Endodermal cell (in vitro differentiated cells): Measurements from ENCODE around the gene TRMT112. TPM values are rescaled to one million over a fixed set of nuclear protein-coding genes. Genes with fewer than 3 reads are reported as not detected.

Source experiments
- DNase-seq: peaks from one replicate; pipeline ENCODE4 v3.0.0-alpha.2; 2017
- H3K27ac ChIP-seq: 2 replicates; pipeline ENCODE4 v1.5.1; 2013; ENCODE audit warnings: mild to moderate bottlenecking, low read depth, low read length, moderate library complexity
- H3K27me3 ChIP-seq: 2 replicates; pipeline ENCODE4 v1.6.1; 2013; ENCODE audit warnings: mild to moderate bottlenecking, low read length, moderate library complexity; ENCODE audit not compliant: insufficient read depth, control insufficient read depth, poor library complexity, severe bottlenecking
- H3K36me3 ChIP-seq: 2 replicates; pipeline ENCODE4 v1.7.0; 2013; ENCODE audit warnings: mild to moderate bottlenecking, low read length, moderate library complexity; ENCODE audit not compliant: control insufficient read depth, insufficient read depth
- H3K4me1 ChIP-seq: one replicate; pipeline ENCODE4 v1.7.0; 2013; ENCODE audit warnings: low read length; ENCODE audit not compliant: control insufficient read depth, insufficient read depth
- H3K4me3 ChIP-seq: 2 replicates; pipeline ENCODE4 v1.5.1; 2013; ENCODE audit warnings: mild to moderate bottlenecking, low read length, moderate library complexity
- H3K9ac ChIP-seq: 2 replicates; pipeline ENCODE4 v1.6.1; 2013; ENCODE audit warnings: mild to moderate bottlenecking, low read length, moderate library complexity; ENCODE audit not compliant: poor library complexity, severe bottlenecking; ENCODE audit errors: extremely low read depth
- H3K9me3 ChIP-seq: 2 replicates; pipeline ENCODE4 v1.6.1; 2013; ENCODE audit warnings: mild to moderate bottlenecking, low read length, moderate library complexity; ENCODE audit not compliant: control insufficient read depth
- H3K27ac Mint-ChIP-seq: 2 replicates; pipeline ENCODE4 v1.8.0; 2020; ENCODE audit warnings: mixed read lengths
- H3K27me3 Mint-ChIP-seq: 2 replicates; pipeline ENCODE4 v1.8.0; 2021; ENCODE audit warnings: mild to moderate bottlenecking, mixed read lengths; ENCODE audit not compliant: insufficient read depth
- H3K36me3 Mint-ChIP-seq: 2 replicates; pipeline ENCODE4 v1.8.0; 2020; ENCODE audit warnings: low read depth, mixed read lengths
- H3K4me1 Mint-ChIP-seq: 2 replicates; pipeline ENCODE4 v1.8.0; 2020; ENCODE audit warnings: mixed read lengths
- H3K4me3 Mint-ChIP-seq: 2 replicates; pipeline ENCODE4 v1.8.0; 2020; ENCODE audit warnings: mild to moderate bottlenecking, moderate library complexity, mixed read lengths
- H3K9me3 Mint-ChIP-seq: 2 replicates; pipeline ENCODE4 v1.8.0; 2020; ENCODE audit warnings: mild to moderate bottlenecking, mixed read lengths
- WGBS, 2 experiments: methylation state at CpG; one replicate each; pipeline versions ENCODE4 v1.1.5 to v1.1.7; 2013; ENCODE audit warnings: missing lambda C conversion rate in 2 of 2, mixed read lengths in 1 of 2; ENCODE audit not compliant: insufficient coverage in 1 of 2, insufficient read length in 1 of 2; 5-methylcytosine and 5-hydroxymethylcytosine counted together
- total RNA-seq, 2 donors: library from RNA; stranded (reverse); fragmentation: NEBNext Ultra II Directional in 1 of 2; extraction: Animal tissue kit (Norgen Biotek cat#: 25700) in 1 of 2; gene quantifications; 2 replicates in 1 of 2; 3 replicates in 1 of 2; pipeline ENCODE4 v1.2.1, GENCODE V29; 2021
- TF ChIP-seq, protein P1 (sequence below): fragments of 200-600 bp; sonication (generic); conservative IDR thresholded peaks from 2 replicates; pipeline ENCODE4 v1.5.0; 2021; ENCODE audit warnings: antibody characterized with exemption, mild to moderate bottlenecking

The TRMT112 gene
- total RNA-seq, 2 donors from 2014 or later = 265 to 352 TPM

- Histone ChIP-seq H3K36me3 (peaks cover 52% of the 10 kb centered on the region), H3K4me1 (no peaks in the 10 kb centered on the region), H3K27ac (no peak overlapping the region), H3K9ac (no peak overlapping the region), H3K4me3 (no peak overlapping the region), H3K9me3 (no peaks in the 10 kb centered on the region), H3K27me3 (no peaks in the 10 kb centered on the region)
- TF ChIP-seq, protein P1, sequence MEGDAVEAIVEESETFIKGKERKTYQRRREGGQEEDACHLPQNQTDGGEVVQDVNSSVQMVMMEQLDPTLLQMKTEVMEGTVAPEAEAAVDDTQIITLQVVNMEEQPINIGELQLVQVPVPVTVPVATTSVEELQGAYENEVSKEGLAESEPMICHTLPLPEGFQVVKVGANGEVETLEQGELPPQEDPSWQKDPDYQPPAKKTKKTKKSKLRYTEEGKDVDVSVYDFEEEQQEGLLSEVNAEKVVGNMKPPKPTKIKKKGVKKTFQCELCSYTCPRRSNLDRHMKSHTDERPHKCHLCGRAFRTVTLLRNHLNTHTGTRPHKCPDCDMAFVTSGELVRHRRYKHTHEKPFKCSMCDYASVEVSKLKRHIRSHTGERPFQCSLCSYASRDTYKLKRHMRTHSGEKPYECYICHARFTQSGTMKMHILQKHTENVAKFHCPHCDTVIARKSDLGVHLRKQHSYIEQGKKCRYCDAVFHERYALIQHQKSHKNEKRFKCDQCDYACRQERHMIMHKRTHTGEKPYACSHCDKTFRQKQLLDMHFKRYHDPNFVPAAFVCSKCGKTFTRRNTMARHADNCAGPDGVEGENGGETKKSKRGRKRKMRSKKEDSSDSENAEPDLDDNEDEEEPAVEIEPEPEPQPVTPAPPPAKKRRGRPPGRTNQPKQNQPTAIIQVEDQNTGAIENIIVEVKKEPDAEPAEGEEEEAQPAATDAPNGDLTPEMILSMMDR = no peak
- H3K4me1 Mint-ChIP-seq = peaks cover 7% of the 10 kb centered on the region
- peaks cover 63% of the 10 kb centered on the region for H3K36me3 Mint-ChIP-seq
- DNase-seq = no peak
- 83 to 95% methylated on average over 5 to 6 of the region's 6 CpGs for WGBS, 2 experiments
- no peaks in the 10 kb centered on the region for H3K27me3 Mint-ChIP-seq
- H3K27ac Mint-ChIP-seq = no peak overlapping the region
- no peak overlapping the region for H3K4me3 Mint-ChIP-seq
- no peaks in the 10 kb centered on the region for H3K9me3 Mint-ChIP-seq
These were observed 47.1 kb upstream of the TRMT112 start for GRCh38 chr11:64364435-64364834.

DNA sequence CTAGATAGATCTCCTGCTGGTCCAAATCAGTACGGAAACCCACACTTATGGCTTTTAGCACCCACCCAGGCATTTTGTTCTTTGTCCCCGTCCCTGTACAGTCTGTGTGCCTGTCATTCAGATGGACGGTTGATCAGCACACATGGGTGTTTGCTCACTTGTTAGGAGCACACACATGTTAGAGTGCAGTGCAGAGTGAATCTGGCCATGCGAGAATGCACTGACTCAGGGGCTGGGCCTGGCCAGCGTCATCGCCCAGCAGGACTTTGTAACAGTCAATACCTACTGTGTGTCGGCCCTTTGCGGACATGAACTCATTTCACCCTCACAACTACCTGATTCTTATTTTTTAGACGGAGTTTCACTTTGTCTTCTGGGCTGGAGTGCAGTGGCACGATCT is 45.0 kb upstream of the TRMT112 start:
- no peaks in the 10 kb centered on the region for H3K9me3 ChIP-seq
- H3K4me1 ChIP-seq = peaks cover 3% of the 10 kb centered on the region
- peaks cover 8% of the 10 kb centered on the region for H3K4me1 Mint-ChIP-seq
- H3K36me3 Mint-ChIP-seq = peaks cover 49% of the 10 kb centered on the region
- H3K4me3 Mint-ChIP-seq = no peak overlapping the region
- no peak overlapping the region for H3K9ac ChIP-seq
- no peak overlapping the region for H3K27ac ChIP-seq
- TF ChIP-seq, protein P1 = no peak
- WGBS, 2 experiments = 93 to 94% methylated on average over 6 to 10 of the region's 10 CpGs
- no peak for DNase-seq
- H3K27me3 Mint-ChIP-seq = no peaks in the 10 kb centered on the region
- peaks cover 46% of the 10 kb centered on the region for H3K36me3 ChIP-seq
- no peaks in the 10 kb centered on the region for H3K27me3 ChIP-seq
- no peak overlapping the region for H3K27ac Mint-ChIP-seq
- H3K4me3 ChIP-seq = no peak overlapping the region
- H3K9me3 Mint-ChIP-seq = no peaks in the 10 kb centered on the region

DNA sequence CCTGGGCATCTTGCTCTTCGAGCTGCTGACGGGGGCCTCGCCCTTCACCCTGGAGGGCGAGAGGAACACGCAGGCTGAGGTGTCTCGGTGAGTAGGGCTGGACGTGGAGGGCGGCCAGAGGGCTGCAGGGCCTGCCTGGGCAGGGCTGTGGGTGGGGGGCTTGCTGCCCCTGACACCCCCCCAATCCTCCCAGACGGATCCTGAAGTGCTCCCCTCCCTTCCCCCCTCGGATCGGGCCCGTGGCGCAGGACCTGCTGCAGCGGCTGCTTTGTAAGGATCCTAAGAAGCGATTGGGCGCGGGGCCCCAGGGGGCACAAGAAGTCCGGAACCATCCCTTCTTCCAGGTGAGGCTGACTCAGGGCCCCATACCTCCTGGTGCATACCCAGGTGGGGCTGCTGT is 44.3 kb upstream of the TRMT112 start:
- Histone ChIP-seq H3K27ac (no peak overlapping the region), H3K27me3 (no peaks in the 10 kb centered on the region), H3K9ac (no peak overlapping the region), H3K4me1 (peaks cover 3% of the 10 kb centered on the region), H3K4me3 (no peak overlapping the region), H3K36me3 (peaks cover 43% of the 10 kb centered on the region), H3K9me3 (no peaks in the 10 kb centered on the region)
- 94% methylated on average over 18 of the region's 18 CpGs; no CpG with 5 or more reads in 1 of the 2 experiments for WGBS, 2 experiments
- H3K9me3 Mint-ChIP-seq = no peaks in the 10 kb centered on the region
- DNase-seq = no peak
- H3K36me3 Mint-ChIP-seq = peaks cover 47% of the 10 kb centered on the region
- H3K27me3 Mint-ChIP-seq = no peaks in the 10 kb centered on the region
- TF ChIP-seq, protein P1 = no peak
- peaks cover 8% of the 10 kb centered on the region for H3K4me1 Mint-ChIP-seq
- no peak overlapping the region for H3K4me3 Mint-ChIP-seq
- H3K27ac Mint-ChIP-seq = no peak overlapping the region
